ENCODE results near the gene MACROD2. TPM values are rescaled to one million over a fixed set of nuclear protein-coding genes. Genes with fewer than 3 reads are reported as not detected.

Gene MACROD2
- total and polyA plus RNA-seq, 2 experiments from 2014 or later, result 2.8 to 4.3 TPM

GRCh38 chr20:15235471-15236198 is 1240.3 kb downstream of the MACROD2 start:
- ATAC-seq, result no peak
- no peaks in the 10 kb centered on the region for H3K79me2 ChIP-seq (replicated peaks; ENCODE audit: insufficient read depth)
- H2AFZ ChIP-seq, result no peak overlapping the region
- H4K20me1 ChIP-seq (replicated peaks; ENCODE audit: insufficient read depth), result no peaks in the 10 kb centered on the region
- Mint-ChIP-seq H3K36me3 (ENCODE audit: low read depth) (no peaks in the 10 kb centered on the region), H3K4me1 (no peaks in the 10 kb centered on the region), H3K4me3 (no peak overlapping the region), H3K27ac (no peak overlapping the region), H3K27me3 (ENCODE audit: insufficient read depth, low read depth, poor library complexity) (no peaks in the 10 kb centered on the region), H3K9me3 (no peaks in the 10 kb centered on the region)
- H3K4me3 ChIP-seq, result no peak overlapping the region
- no peaks in the 10 kb centered on the region for H3F3A ChIP-seq (replicated peaks; ENCODE audit: low read depth)
- no peaks in the 10 kb centered on the region for H3K36me3 ChIP-seq (ENCODE audit: insufficient read depth)
- H3K27me3 ChIP-seq (ENCODE audit: insufficient read depth), result no peaks in the 10 kb centered on the region
- DNase-seq (ENCODE audit: low spot score), result no peak
- TF ChIP-seq, protein P1, sequence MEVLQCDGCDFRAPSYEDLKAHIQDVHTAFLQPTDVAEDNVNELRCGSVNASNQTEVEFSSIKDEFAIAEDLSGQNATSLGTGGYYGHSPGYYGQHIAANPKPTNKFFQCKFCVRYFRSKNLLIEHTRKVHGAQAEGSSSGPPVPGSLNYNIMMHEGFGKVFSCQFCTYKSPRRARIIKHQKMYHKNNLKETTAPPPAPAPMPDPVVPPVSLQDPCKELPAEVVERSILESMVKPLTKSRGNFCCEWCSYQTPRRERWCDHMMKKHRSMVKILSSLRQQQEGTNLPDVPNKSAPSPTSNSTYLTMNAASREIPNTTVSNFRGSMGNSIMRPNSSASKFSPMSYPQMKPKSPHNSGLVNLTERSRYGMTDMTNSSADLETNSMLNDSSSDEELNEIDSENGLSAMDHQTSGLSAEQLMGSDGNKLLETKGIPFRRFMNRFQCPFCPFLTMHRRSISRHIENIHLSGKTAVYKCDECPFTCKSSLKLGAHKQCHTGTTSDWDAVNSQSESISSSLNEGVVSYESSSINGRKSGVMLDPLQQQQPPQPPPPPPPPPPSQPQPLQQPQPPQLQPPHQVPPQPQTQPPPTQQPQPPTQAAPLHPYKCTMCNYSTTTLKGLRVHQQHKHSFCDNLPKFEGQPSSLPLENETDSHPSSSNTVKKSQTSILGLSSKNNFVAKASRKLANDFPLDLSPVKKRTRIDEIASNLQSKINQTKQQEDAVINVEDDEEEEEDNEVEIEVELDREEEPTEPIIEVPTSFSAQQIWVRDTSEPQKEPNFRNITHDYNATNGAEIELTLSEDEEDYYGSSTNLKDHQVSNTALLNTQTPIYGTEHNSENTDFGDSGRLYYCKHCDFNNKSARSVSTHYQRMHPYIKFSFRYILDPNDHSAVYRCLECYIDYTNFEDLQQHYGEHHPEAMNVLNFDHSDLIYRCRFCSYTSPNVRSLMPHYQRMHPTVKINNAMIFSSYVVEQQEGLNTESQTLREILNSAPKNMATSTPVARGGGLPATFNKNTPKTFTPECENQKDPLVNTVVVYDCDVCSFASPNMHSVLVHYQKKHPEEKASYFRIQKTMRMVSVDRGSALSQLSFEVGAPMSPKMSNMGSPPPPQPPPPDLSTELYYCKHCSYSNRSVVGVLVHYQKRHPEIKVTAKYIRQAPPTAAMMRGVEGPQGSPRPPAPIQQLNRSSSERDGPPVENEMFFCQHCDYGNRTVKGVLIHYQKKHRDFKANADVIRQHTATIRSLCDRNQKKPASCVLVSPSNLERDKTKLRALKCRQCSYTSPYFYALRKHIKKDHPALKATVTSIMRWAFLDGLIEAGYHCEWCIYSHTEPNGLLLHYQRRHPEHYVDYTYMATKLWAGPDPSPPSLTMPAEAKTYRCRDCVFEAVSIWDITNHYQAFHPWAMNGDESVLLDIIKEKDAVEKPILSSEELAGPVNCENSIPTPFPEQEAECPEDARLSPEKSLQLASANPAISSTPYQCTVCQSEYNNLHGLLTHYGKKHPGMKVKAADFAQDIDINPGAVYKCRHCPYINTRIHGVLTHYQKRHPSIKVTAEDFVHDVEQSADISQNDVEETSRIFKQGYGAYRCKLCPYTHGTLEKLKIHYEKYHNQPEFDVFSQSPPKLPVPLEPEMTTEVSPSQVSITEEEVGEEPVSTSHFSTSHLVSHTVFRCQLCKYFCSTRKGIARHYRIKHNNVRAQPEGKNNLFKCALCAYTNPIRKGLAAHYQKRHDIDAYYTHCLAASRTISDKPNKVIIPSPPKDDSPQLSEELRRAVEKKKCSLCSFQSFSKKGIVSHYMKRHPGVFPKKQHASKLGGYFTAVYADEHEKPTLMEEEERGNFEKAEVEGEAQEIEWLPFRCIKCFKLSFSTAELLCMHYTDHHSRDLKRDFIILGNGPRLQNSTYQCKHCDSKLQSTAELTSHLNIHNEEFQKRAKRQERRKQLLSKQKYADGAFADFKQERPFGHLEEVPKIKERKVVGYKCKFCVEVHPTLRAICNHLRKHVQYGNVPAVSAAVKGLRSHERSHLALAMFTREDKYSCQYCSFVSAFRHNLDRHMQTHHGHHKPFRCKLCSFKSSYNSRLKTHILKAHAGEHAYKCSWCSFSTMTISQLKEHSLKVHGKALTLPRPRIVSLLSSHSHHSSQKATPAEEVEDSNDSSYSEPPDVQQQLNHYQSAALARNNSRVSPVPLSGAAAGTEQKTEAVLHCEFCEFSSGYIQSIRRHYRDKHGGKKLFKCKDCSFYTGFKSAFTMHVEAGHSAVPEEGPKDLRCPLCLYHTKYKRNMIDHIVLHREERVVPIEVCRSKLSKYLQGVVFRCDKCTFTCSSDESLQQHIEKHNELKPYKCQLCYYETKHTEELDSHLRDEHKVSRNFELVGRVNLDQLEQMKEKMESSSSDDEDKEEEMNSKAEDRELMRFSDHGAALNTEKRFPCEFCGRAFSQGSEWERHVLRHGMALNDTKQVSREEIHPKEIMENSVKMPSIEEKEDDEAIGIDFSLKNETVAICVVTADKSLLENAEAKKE (CRISPR knock-in tag; IDR thresholded peaks at IDR 0.05), result no peak
- no peak for TF ChIP-seq ZNF331 (CRISPR knock-in tag; IDR thresholded peaks at IDR 0.05; ENCODE audit: low read depth)
- TF ChIP-seq EZH2phosphoT487 (IDR thresholded peaks at IDR 0.05; ENCODE audit: unreplicated experiment), result no peak
- TF ChIP-seq JUNB (IDR thresholded peaks at IDR 0.05; ENCODE audit: unreplicated experiment), result no peak
- H3K9me2 ChIP-seq (ENCODE audit: insufficient read depth), result no peaks in the 10 kb centered on the region
- H3K4me2 ChIP-seq, result no peak overlapping the region
- H3K27ac ChIP-seq (ENCODE audit: low read depth), result no peak overlapping the region
- H3K4me1 ChIP-seq (ENCODE audit: insufficient read depth), result no peaks in the 10 kb centered on the region

GRCh38 chr20:15236812-15237211 is 1241.5 kb downstream of the MACROD2 start:
- no peak overlapping the region for H2AFZ ChIP-seq
- no peaks in the 10 kb centered on the region for H3K36me3 Mint-ChIP-seq (ENCODE audit: low read depth)

More at GRCh38 chr20:15236812-15237211, 1241.5 kb downstream of the MACROD2 start:
- H3K4me1 Mint-ChIP-seq, result no peaks in the 10 kb centered on the region
- no peak overlapping the region for H3K4me2 ChIP-seq
- H3F3A ChIP-seq (replicated peaks; ENCODE audit: low read depth), result no peaks in the 10 kb centered on the region
- ATAC-seq, result peak; percentile 94
- H3K4me1 ChIP-seq (ENCODE audit: insufficient read depth), result no peaks in the 10 kb centered on the region
- H4K20me1 ChIP-seq (replicated peaks; ENCODE audit: insufficient read depth), result no peaks in the 10 kb centered on the region
- DNase-seq (ENCODE audit: low spot score), result peak; percentile 76
- H3K4me3 Mint-ChIP-seq, result no peak overlapping the region
- H3K4me3 ChIP-seq, result no peak overlapping the region
- H3K27me3 ChIP-seq (ENCODE audit: insufficient read depth), result no peaks in the 10 kb centered on the region
- no peaks in the 10 kb centered on the region for H3K27me3 Mint-ChIP-seq (ENCODE audit: insufficient read depth, low read depth, poor library complexity)
- H3K9me2 ChIP-seq (ENCODE audit: insufficient read depth), result no peaks in the 10 kb centered on the region
- H3K79me2 ChIP-seq (replicated peaks; ENCODE audit: insufficient read depth), result no peaks in the 10 kb centered on the region
- no peak overlapping the region for H3K27ac Mint-ChIP-seq
- H3K36me3 ChIP-seq (ENCODE audit: insufficient read depth), result no peaks in the 10 kb centered on the region
- no peak overlapping the region for H3K27ac ChIP-seq (ENCODE audit: low read depth)
- no peaks in the 10 kb centered on the region for H3K9me3 Mint-ChIP-seq
- TF ChIP-seq CTCF (conservative IDR thresholded peaks at IDR 0.05; ENCODE audit: low read depth in 2 of 2) (peak; percentile 87 to 90), STAT1 (IDR thresholded peaks at IDR 0.05; ENCODE audit: unreplicated experiment) (no peak)

Measured in GM23338 (cell line).